Panc1 (cell line): ENCODE data around the gene PDGFA. TPM values are rescaled to one million over a fixed set of nuclear protein-coding genes. Genes with fewer than 3 reads are reported as not detected.

Experiments used
- ATAC-seq: fragments of 200-7000 bp; cut with Tn5 transposase; 2 replicates; pipeline ENCODE4 v1.9.1; 2020; ENCODE audit warnings: mild to moderate bottlenecking, moderate library complexity
- BruUV-seq: library from RNA; stranded (reverse); fragments of 400-500 nt; replicated peaks from 2 replicates; lab custom pipeline; 2021; lab: Mats Ljungman, UMichigan
- CTCF ChIA-PET: fragments of 300-600 bp; sonication (Branson Sonifier 250); formaldehyde crosslinking; loops from one replicate; lab custom pipeline; 2022; ENCODE audit warnings: antibody characterized with exemption; lab: Charles Lee
- POLR2A ChIA-PET: fragments of 300-600 bp; sonication (Branson Sonifier 250); formaldehyde crosslinking; loops from one replicate; lab custom pipeline; 2022; ENCODE audit warnings: antibody characterized with exemption; lab: Charles Lee
- DNase-seq: peaks from one replicate; pipeline ENCODE4 v3.0.0-alpha.2; 2010; ENCODE audit warnings: low read depth, low spot score
- H3K27ac ChIP-seq: 2 replicates; pipeline ENCODE4 v1.5.1; 2011; ENCODE audit warnings: mild to moderate bottlenecking, low read length, inconsistent platforms
- H3K27me3 ChIP-seq: fragments of 200-500 bp; sonication (Bioruptor generic); 2 replicates; pipeline ENCODE4 v1.6.0; 2014; ENCODE audit warnings: low read length, inconsistent platforms; ENCODE audit not compliant: control insufficient read depth, insufficient read depth
- H3K36me3 ChIP-seq: fragments of 200-500 bp; sonication (Bioruptor generic); 2 replicates; pipeline ENCODE4 v1.5.1; 2014; ENCODE audit warnings: inconsistent platforms, mild to moderate bottlenecking, low read length, moderate library complexity; ENCODE audit not compliant: control insufficient read depth, insufficient read depth
- H3K4me1 ChIP-seq: 2 replicates; pipeline ENCODE4 v1.5.1; 2011; ENCODE audit warnings: inconsistent platforms, mild to moderate bottlenecking, low read length, moderate library complexity; ENCODE audit not compliant: control insufficient read depth, insufficient read depth
- H3K4me3 ChIP-seq, 2 experiments: 2 replicates each; pipeline ENCODE4 v1.5.1; 2011 to 2012; ENCODE audit warnings: low read depth in 2 of 2, low read length in 2 of 2, mild to moderate bottlenecking in 2 of 2, inconsistent platforms in 1 of 2, moderate library complexity in 1 of 2
- H3K9me3 ChIP-seq: fragments of 200-500 bp; sonication (Bioruptor generic); 2 replicates; pipeline ENCODE4 v1.5.1; 2014; ENCODE audit warnings: low read depth, mild to moderate bottlenecking, inconsistent platforms, low read length, moderate library complexity; ENCODE audit not compliant: control insufficient read depth, insufficient read depth
- CTCF ChIP-seq: fragments of 450-650 bp; IDR thresholded peaks from 2 replicates; pipeline ENCODE4 v1.5.1; 2017; ENCODE audit warnings: mild to moderate bottlenecking
- POLR2AphosphoS5 ChIP-seq: IDR thresholded peaks from 2 replicates; pipeline ENCODE4 v1.6.1; 2012; ENCODE audit warnings: mild to moderate bottlenecking, low read depth, low read length, moderate library complexity
- SIN3A ChIP-seq: IDR thresholded peaks from 2 replicates; pipeline ENCODE4 v1.6.1; 2012; ENCODE audit warnings: low read depth, mild to moderate bottlenecking, low read length, moderate library complexity, borderline replicate concordance; ENCODE audit not compliant: insufficient read depth
- TCF7L2 ChIP-seq: IDR thresholded peaks from 2 replicates; pipeline ENCODE4 v1.6.1; 2011; ENCODE audit warnings: mild to moderate bottlenecking, low read depth, low read length, inconsistent platforms
- in situ Hi-C: cut with HindIII; loops from 2 replicates; pipeline ENCODE4 v1.10.0; 2016; ENCODE audit warnings: low sequenced_read_pairs, low pct_unique_long_range_greater_than_20kb
- intact Hi-C: fragments of 100-400 bp; cut with micrococcal nuclease; formaldehyde crosslinking; loops from one replicate; pipeline ENCODE4 v1.10.0; 2022; ENCODE audit not compliant: unreplicated experiment
- total RNA-seq: library from RNA; stranded (reverse); gene quantifications from one replicate; pipeline ENCODE4 v1.2.1, GENCODE V29; 2021; ENCODE audit not compliant: unreplicated experiment
- TF ChIP-seq, protein P1 (sequence below), 2 experiments: IDR thresholded peaks; 2 replicates each; pipeline ENCODE4 v1.6.1; 2011 to 2012; ENCODE audit warnings: low read depth in 2 of 2, control low read depth in 1 of 2, low read length in 1 of 2, mild to moderate bottlenecking in 1 of 2, moderate library complexity in 1 of 2; ENCODE audit not compliant: insufficient read depth in 1 of 2

Gene PDGFA
- total RNA-seq, 1 experiment from 2014 or later: 18.5 TPM

DNA sequence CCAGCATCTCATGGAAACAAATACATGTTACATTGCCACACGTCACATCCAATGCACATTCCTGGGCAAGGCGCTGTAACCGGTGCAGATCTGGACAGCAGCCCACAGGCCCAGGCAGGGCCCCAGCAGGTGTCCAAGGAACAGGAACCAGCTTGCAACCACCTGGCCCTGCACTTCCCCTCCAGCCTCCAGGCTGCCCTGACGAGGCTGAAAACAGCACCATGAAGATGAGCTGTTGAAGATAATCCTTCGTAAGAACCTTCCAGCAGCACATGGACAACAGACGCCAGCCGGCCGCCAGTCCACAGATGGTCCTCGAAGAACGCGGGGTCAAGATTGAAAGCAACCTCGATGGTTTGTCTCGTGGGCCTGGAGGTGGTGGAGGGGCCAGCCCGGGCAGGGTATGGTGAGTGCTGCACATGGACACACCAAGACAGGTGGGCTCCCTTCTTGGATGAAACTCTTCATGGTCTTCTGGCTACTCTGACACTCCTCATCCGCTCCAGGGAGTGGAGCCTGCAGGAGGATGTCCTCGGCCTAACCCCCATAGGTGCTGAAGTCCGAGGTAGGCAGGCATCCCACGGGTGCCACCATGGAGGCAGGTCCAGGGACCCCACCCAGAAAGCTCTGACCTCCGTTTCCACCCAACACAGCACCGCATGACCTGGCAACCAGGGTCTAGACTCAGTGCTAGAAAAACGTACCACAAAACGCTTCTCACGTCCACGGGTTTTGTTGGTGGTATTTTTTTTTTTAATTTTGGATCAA is 22.9 kb downstream of the PDGFA start:
- Histone ChIP-seq H3K27me3 (no peaks in the 10 kb centered on the region), H3K4me3 (no peak overlapping the region), H3K4me1 (no peaks in the 10 kb centered on the region; the same call in 1 of the 2 replicates), H3K36me3 (no peaks in the 10 kb centered on the region), H3K9me3 (no peaks in the 10 kb centered on the region), H3K27ac (no peak overlapping the region)
- CTCF ChIA-PET: no interaction called here
- TF ChIP-seq CTCF (no peak), POLR2AphosphoS5 (no peak), TCF7L2 (no peak), SIN3A (no peak)
- TF ChIP-seq, protein P1, sequence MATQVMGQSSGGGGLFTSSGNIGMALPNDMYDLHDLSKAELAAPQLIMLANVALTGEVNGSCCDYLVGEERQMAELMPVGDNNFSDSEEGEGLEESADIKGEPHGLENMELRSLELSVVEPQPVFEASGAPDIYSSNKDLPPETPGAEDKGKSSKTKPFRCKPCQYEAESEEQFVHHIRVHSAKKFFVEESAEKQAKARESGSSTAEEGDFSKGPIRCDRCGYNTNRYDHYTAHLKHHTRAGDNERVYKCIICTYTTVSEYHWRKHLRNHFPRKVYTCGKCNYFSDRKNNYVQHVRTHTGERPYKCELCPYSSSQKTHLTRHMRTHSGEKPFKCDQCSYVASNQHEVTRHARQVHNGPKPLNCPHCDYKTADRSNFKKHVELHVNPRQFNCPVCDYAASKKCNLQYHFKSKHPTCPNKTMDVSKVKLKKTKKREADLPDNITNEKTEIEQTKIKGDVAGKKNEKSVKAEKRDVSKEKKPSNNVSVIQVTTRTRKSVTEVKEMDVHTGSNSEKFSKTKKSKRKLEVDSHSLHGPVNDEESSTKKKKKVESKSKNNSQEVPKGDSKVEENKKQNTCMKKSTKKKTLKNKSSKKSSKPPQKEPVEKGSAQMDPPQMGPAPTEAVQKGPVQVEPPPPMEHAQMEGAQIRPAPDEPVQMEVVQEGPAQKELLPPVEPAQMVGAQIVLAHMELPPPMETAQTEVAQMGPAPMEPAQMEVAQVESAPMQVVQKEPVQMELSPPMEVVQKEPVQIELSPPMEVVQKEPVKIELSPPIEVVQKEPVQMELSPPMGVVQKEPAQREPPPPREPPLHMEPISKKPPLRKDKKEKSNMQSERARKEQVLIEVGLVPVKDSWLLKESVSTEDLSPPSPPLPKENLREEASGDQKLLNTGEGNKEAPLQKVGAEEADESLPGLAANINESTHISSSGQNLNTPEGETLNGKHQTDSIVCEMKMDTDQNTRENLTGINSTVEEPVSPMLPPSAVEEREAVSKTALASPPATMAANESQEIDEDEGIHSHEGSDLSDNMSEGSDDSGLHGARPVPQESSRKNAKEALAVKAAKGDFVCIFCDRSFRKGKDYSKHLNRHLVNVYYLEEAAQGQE (IDR thresholded peaks at IDR 0.05; ENCODE audit: insufficient read depth in 1 of 2, low read depth in 2 of 2, low read length in 1 of 2): no peak
- POLR2A ChIA-PET: no interaction called here
- BruUV-seq: no TSS peak
- in situ Hi-C loops: loop anchor here (10.0 kb wide), 1 partner anchor 162 kb away; no protein-coding TSS in a partner anchor
- DNase-seq: no peak
- no peak for ATAC-seq
- intact Hi-C loops: no loop called here

- Histone ChIP-seq H3K4me1 (no peaks in the 10 kb centered on the region; the same call in 1 of the 2 replicates), H3K27me3 (no peaks in the 10 kb centered on the region), H3K9me3 (no peaks in the 10 kb centered on the region), H3K36me3 (no peaks in the 10 kb centered on the region), H3K27ac (no peak overlapping the region), H3K4me3 (no peak overlapping the region)
- BruUV-seq: no TSS peak
- ATAC-seq: peak; percentile 5; the same call in 1 of the 2 replicates
- POLR2A ChIA-PET: no interaction called here
- DNase-seq: no peak
- in situ Hi-C loops: loop anchor here (10.0 kb wide), 1 partner anchor 161 kb away; no protein-coding TSS in a partner anchor
- CTCF ChIA-PET: no interaction called here
- TF ChIP-seq CTCF (no peak), POLR2AphosphoS5 (no peak), TCF7L2 (no peak)
- TF ChIP-seq, protein P1 (IDR thresholded peaks at IDR 0.05; ENCODE audit: insufficient read depth in 1 of 2, low read depth in 2 of 2, low read length in 1 of 2): no peak
- intact Hi-C loops: no loop called here
Measured at GRCh38 chr7:495761-496321, 23.8 kb downstream of the PDGFA start.
